Sigmoid colon (tissue), 4 donors: Measurements from ENCODE around the gene RAX2.

ENCODE experiments used
- CTCF ChIP-seq, 4 experiments: fragments of 450-650 bp in 3 of 4; fragments of 200-600 bp in 1 of 4; IDR thresholded peaks; one replicate each; pipeline ENCODE4 v1.5.1; 2016 to 2019; ENCODE audit warnings: antibody characterized with exemption in 4 of 4, mild to moderate bottlenecking in 3 of 4, moderate library complexity in 2 of 4
- POLR2A ChIP-seq, 2 donors: fragments of 450-650 bp; IDR thresholded peaks; one replicate each; pipeline ENCODE4 v1.6.1; 2016; ENCODE audit warnings: antibody characterized with exemption in 2 of 2, mild to moderate bottlenecking in 2 of 2, moderate library complexity in 2 of 2
- POLR2AphosphoS5 ChIP-seq, 4 donors: sonication (generic); formaldehyde crosslinking; IDR thresholded peaks; one replicate each; pipeline ENCODE4 v1.6.1; 2017; ENCODE audit warnings: antibody characterized with exemption in 4 of 4

GRCh38 chr19:3782330-3782729 is 10.3 kb upstream of the RAX2 start:
- no peak for TF ChIP-seq CTCF (IDR thresholded peaks at IDR 0.05)
- TF ChIP-seq POLR2A (IDR thresholded peaks at IDR 0.05), result no peak
- TF ChIP-seq POLR2AphosphoS5 (IDR thresholded peaks at IDR 0.05), result no peak
